ENCODE measurements around the gene HYAL4. TPM values are rescaled to one million over a fixed set of nuclear protein-coding genes. Genes with fewer than 3 reads are reported as not detected.

Gene HYAL4
- total and polyA plus RNA-seq, 5 donors from 2014 or later: not detected

GRCh38 chr7:123917878-123918277 is 72.9 kb downstream of the HYAL4 start:
- no peaks in the 10 kb centered on the region for H3K27me3 ChIP-seq (ENCODE audit: control insufficient read depth, insufficient read depth, low read length)
- Mint-ChIP-seq H3K36me3 (no peaks in the 10 kb centered on the region), H3K9me3 (peaks cover 0 to 2% (median 0%) of the 10 kb centered on the region in 7 donors), H3K27me3 (no peaks in the 10 kb centered on the region), H3K4me3 (no peak overlapping the region), H3K4me1 (no peaks in the 10 kb centered on the region), H3K27ac (no peak overlapping the region)
- no peak overlapping the region for H3K27ac ChIP-seq (ENCODE audit: insufficient read depth, low read length, poor library complexity, severe bottlenecking)
- H3K4me1 ChIP-seq (ENCODE audit: control insufficient read depth, insufficient read depth, low read length, poor library complexity, severe bottlenecking): no peaks in the 10 kb centered on the region
- ATAC-seq (ENCODE audit: low read depth in 2 of 2): no peak
- H3K36me3 ChIP-seq (ENCODE audit: control insufficient read depth, insufficient read depth, low read length): no peaks in the 10 kb centered on the region
- no peak overlapping the region for H3K4me3 ChIP-seq (ENCODE audit: low read depth, low read length)
- DNase-seq: no peak
- H3K9me3 ChIP-seq (ENCODE audit: control insufficient read depth in 2 of 2, low read length in 2 of 2): no peaks in the 10 kb centered on the region

GRCh38 chr7:123918309-123918708 is 73.3 kb downstream of the HYAL4 start:
- Histone ChIP-seq H3K9me3 (ENCODE audit: control insufficient read depth in 2 of 2, low read length in 2 of 2) (no peaks in the 10 kb centered on the region), H3K4me1 (ENCODE audit: control insufficient read depth, insufficient read depth, low read length, poor library complexity, severe bottlenecking) (no peaks in the 10 kb centered on the region), H3K36me3 (ENCODE audit: control insufficient read depth, insufficient read depth, low read length) (no peaks in the 10 kb centered on the region), H3K27ac (ENCODE audit: insufficient read depth, low read length, poor library complexity, severe bottlenecking) (no peak overlapping the region), H3K27me3 (ENCODE audit: control insufficient read depth, insufficient read depth, low read length) (no peaks in the 10 kb centered on the region), H3K4me3 (ENCODE audit: low read depth, low read length) (no peak overlapping the region)
- H3K27ac Mint-ChIP-seq: no peak overlapping the region
- no peak overlapping the region for H3K4me3 Mint-ChIP-seq
- H3K36me3 Mint-ChIP-seq: no peaks in the 10 kb centered on the region
- no peaks in the 10 kb centered on the region for H3K27me3 Mint-ChIP-seq
- no peak for ATAC-seq (ENCODE audit: low read depth in 2 of 2)
- no peaks in the 10 kb centered on the region for H3K4me1 Mint-ChIP-seq
- no peak for DNase-seq
- peaks cover 0 to 2% (median 0%) of the 10 kb centered on the region in 7 donors for H3K9me3 Mint-ChIP-seq

- no peak for ATAC-seq (ENCODE audit: low read depth in 2 of 2)
- no peaks in the 10 kb centered on the region for H3K4me1 ChIP-seq (ENCODE audit: control insufficient read depth, insufficient read depth, low read length, poor library complexity, severe bottlenecking)
- no peaks in the 10 kb centered on the region for H3K36me3 ChIP-seq (ENCODE audit: control insufficient read depth, insufficient read depth, low read length)
- H3K9me3 ChIP-seq (ENCODE audit: control insufficient read depth in 2 of 2, low read length in 2 of 2): no peaks in the 10 kb centered on the region
- H3K27me3 ChIP-seq (ENCODE audit: control insufficient read depth, insufficient read depth, low read length): no peaks in the 10 kb centered on the region
- DNase-seq: no peak
- no peak overlapping the region for H3K4me3 ChIP-seq (ENCODE audit: low read depth, low read length)
- no peak overlapping the region for H3K4me3 Mint-ChIP-seq
- H3K4me1 Mint-ChIP-seq: no peaks in the 10 kb centered on the region
- no peak overlapping the region for H3K27ac Mint-ChIP-seq
- H3K27ac ChIP-seq (ENCODE audit: insufficient read depth, low read length, poor library complexity, severe bottlenecking): no peak overlapping the region
- H3K36me3 Mint-ChIP-seq: no peaks in the 10 kb centered on the region
- no peaks in the 10 kb centered on the region for H3K27me3 Mint-ChIP-seq
- H3K9me3 Mint-ChIP-seq: peaks cover 0 to 8% (median 0%) of the 10 kb centered on the region in 7 donors
These were observed 78.6 kb downstream of the HYAL4 start for GRCh38 chr7:123923599-123923998.

- ATAC-seq (ENCODE audit: low read depth in 2 of 2) (no peak), DNase-seq (no peak)
- H3K4me1 ChIP-seq (ENCODE audit: control insufficient read depth, insufficient read depth, low read length, poor library complexity, severe bottlenecking): no peaks in the 10 kb centered on the region
- no peak within 1 kb of the TSS for H3K27ac ChIP-seq (ENCODE audit: insufficient read depth, low read length, poor library complexity, severe bottlenecking)
- peaks cover 0 to 8% (median 0%) of the 10 kb centered on the region in 7 donors for H3K9me3 Mint-ChIP-seq
- no peaks in the 10 kb centered on the region for H3K4me1 Mint-ChIP-seq
- no peaks in the 10 kb centered on the region for H3K36me3 Mint-ChIP-seq
- no peak within 1 kb of the TSS for H3K27ac Mint-ChIP-seq
- no peak within 1 kb of the TSS for H3K4me3 Mint-ChIP-seq
- H3K36me3 ChIP-seq (ENCODE audit: control insufficient read depth, insufficient read depth, low read length): no peaks in the 10 kb centered on the region
- H3K4me3 ChIP-seq (ENCODE audit: low read depth, low read length): no peak within 1 kb of the TSS
- no peaks in the 10 kb centered on the region for H3K9me3 ChIP-seq (ENCODE audit: control insufficient read depth in 2 of 2, low read length in 2 of 2)
- no peaks in the 10 kb centered on the region for H3K27me3 Mint-ChIP-seq
- no peaks in the 10 kb centered on the region for H3K27me3 ChIP-seq (ENCODE audit: control insufficient read depth, insufficient read depth, low read length)
These were observed 80.0 kb downstream of the HYAL4 start, which contains the start of gene SPAM1 for GRCh38 chr7:123924941-123925340. SPAM1 (plus strand) TSS chr7:123925241; CDS start chr7:123953571, 28,330 bp downstream.

Other genes with a start within 250 kb of the HYAL4 start
- gene ASB15, start 243.3 kb upstream of the HYAL4 start, total RNA-seq: not detected
- gene ASB15, start 243.3 kb upstream of the HYAL4 start, polyA plus RNA-seq: under 1 TPM in 1 of 4 donors, not detected in 3; 0.14 TPM
- gene LMOD2, start 189.3 kb upstream of the HYAL4 start, total RNA-seq: not detected
- under 1 TPM in 3 of 4 donors, not detected in 1; 0.15 to 0.58 (median 0.15) TPM for gene LMOD2, start 189.3 kb upstream of the HYAL4 start, polyA plus RNA-seq
- 10.2 TPM for gene WASL, start 96.2 kb upstream of the HYAL4 start, total RNA-seq
- gene WASL, start 96.2 kb upstream of the HYAL4 start, polyA plus RNA-seq: 1 to 10 TPM; 1.4 to 3.3 (median 1.7) TPM
- not detected for gene SPAM1, start 80.1 kb downstream of the HYAL4 start, total RNA-seq
- not detected for gene SPAM1, start 80.1 kb downstream of the HYAL4 start, polyA plus RNA-seq
- not detected for gene TMEM229A, start 187.9 kb downstream of the HYAL4 start, total RNA-seq
- not detected for gene TMEM229A, start 187.9 kb downstream of the HYAL4 start, polyA plus RNA-seq